Measurements from ENCODE around the gene REXO5. TPM values are rescaled to one million over a fixed set of nuclear protein-coding genes. Genes with fewer than 3 reads are reported as not detected.

REXO5 gene
- total RNA-seq, 1 experiment from 2014 or later, result 9.1 TPM

- DNase-seq (ENCODE audit: low spot score), result no peak
- Histone ChIP-seq H3K27ac (ENCODE audit: low read depth, low read length, poor library complexity, severe bottlenecking) (no peak overlapping the region), H3K36me3 (ENCODE audit: insufficient read depth, low read length, poor library complexity, severe bottlenecking) (peaks cover 2% of the 10 kb centered on the region), H3K27me3 (replicated peaks; ENCODE audit: insufficient read depth, low read depth, low read length, poor library complexity) (no peaks in the 10 kb centered on the region), H3K9me3 (ENCODE audit: low read depth, low read length, poor library complexity, severe bottlenecking) (no peaks in the 10 kb centered on the region), H3K4me3 (ENCODE audit: low read depth, low read length, poor library complexity, severe bottlenecking) (no peak overlapping the region), H3K4me1 (ENCODE audit: insufficient read depth, low read length, poor library complexity, severe bottlenecking) (no peaks in the 10 kb centered on the region)
- ChIA-PET CTCF (no interaction called here), POLR2A (ENCODE audit: low non-redundant PET) (no interaction called here)
- BruUV-seq (replicated peaks), result no TSS peak
- TF ChIP-seq CTCF (conservative IDR thresholded peaks at IDR 0.05; ENCODE audit: low read depth, low read length), result no peak
- TF ChIP-seq EZH2 (IDR thresholded peaks at IDR 0.05; ENCODE audit: borderline replicate concordance, low read depth, low read length, poor library complexity, severe bottlenecking), result no peak
- intact Hi-C loops (cut with micrococcal nuclease; ENCODE audit: unreplicated experiment), result loop anchor here (5.0 to 10.0 kb wide), 3 partner anchors 90 to 292 kb away; no protein-coding TSS in a partner anchor
These were observed 48.6 kb downstream of the REXO5 start for GRCh38 chr16:20854963-20855362.

DNA sequence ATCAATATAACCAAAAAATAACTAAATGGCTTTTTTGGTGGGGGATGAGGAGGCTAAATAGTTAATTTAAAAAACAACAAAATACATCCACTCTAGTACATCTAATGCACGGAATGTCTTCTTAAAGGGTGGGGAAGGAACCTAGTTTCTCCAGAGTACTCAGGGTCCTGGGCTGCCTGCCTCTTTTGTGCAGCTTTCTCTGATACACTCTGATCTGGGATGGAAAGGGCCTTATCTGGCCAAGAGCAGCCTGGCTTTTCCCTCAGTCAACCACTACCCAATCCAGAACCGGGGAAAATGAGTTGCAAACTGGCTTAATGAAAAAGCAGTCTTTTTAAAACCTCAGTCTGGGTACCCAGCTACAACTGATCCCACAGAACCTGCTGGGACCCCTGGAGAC lies 51.0 kb downstream of the REXO5 start:
- DNase-seq (ENCODE audit: low spot score), result no peak
- H3K4me1 ChIP-seq (ENCODE audit: insufficient read depth, low read length, poor library complexity, severe bottlenecking), result no peaks in the 10 kb centered on the region
- ChIA-PET POLR2A (ENCODE audit: low non-redundant PET) (no interaction called here), CTCF (no interaction called here)
- no peaks in the 10 kb centered on the region for H3K9me3 ChIP-seq (ENCODE audit: low read depth, low read length, poor library complexity, severe bottlenecking)
- intact Hi-C loops (cut with micrococcal nuclease; ENCODE audit: unreplicated experiment), result loop anchor here (10.0 kb wide), 1 partner anchor 88 kb away; no protein-coding TSS in a partner anchor
- peaks cover 6% of the 10 kb centered on the region for H3K36me3 ChIP-seq (ENCODE audit: insufficient read depth, low read length, poor library complexity, severe bottlenecking)
- BruUV-seq (replicated peaks), result no TSS peak
- no peak for TF ChIP-seq CTCF (conservative IDR thresholded peaks at IDR 0.05; ENCODE audit: low read depth, low read length)
- TF ChIP-seq EZH2 (IDR thresholded peaks at IDR 0.05; ENCODE audit: borderline replicate concordance, low read depth, low read length, poor library complexity, severe bottlenecking), result no peak
- no peak overlapping the region for H3K4me3 ChIP-seq (ENCODE audit: low read depth, low read length, poor library complexity, severe bottlenecking)
- H3K27me3 ChIP-seq (replicated peaks; ENCODE audit: insufficient read depth, low read depth, low read length, poor library complexity), result no peaks in the 10 kb centered on the region
- H3K27ac ChIP-seq (ENCODE audit: low read depth, low read length, poor library complexity, severe bottlenecking), result no peak overlapping the region

DNA sequence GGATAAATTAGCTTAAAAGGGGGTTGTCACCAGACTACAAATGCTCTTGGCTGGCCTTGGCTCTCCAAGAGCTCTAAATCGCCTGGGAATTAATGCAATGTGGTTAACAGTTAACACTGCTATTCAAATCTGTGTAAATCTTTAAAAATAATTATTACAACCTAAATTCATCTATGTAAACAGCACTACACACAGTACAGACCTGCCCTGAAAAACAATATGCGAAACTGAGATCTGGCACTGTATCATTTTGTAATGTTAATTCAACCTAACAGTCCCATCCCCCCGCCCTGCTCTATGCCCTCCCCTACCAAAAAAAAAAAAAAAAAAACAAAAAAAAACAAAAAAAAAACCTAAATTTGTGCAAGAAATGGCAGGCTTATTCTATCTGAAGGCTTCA lies 52.9 kb downstream of the REXO5 start:
- H3K27me3 ChIP-seq (replicated peaks; ENCODE audit: insufficient read depth, low read depth, low read length, poor library complexity), result no peaks in the 10 kb centered on the region
- no peak for DNase-seq (ENCODE audit: low spot score)
- no TSS peak for BruUV-seq (replicated peaks)
- no peak overlapping the region for H3K27ac ChIP-seq (ENCODE audit: low read depth, low read length, poor library complexity, severe bottlenecking)
- intact Hi-C loops (cut with micrococcal nuclease; ENCODE audit: unreplicated experiment), result loop anchor here (10.0 kb wide), 1 partner anchor 86 kb away; no protein-coding TSS in a partner anchor
- CTCF ChIA-PET, result no interaction called here
- POLR2A ChIA-PET (ENCODE audit: low non-redundant PET), result no interaction called here
- TF ChIP-seq CTCF (conservative IDR thresholded peaks at IDR 0.05; ENCODE audit: low read depth, low read length) (no peak), EZH2 (IDR thresholded peaks at IDR 0.05; ENCODE audit: borderline replicate concordance, low read depth, low read length, poor library complexity, severe bottlenecking) (no peak)
- peaks cover 6% of the 10 kb centered on the region for H3K36me3 ChIP-seq (ENCODE audit: insufficient read depth, low read length, poor library complexity, severe bottlenecking)
- no peaks in the 10 kb centered on the region for H3K9me3 ChIP-seq (ENCODE audit: low read depth, low read length, poor library complexity, severe bottlenecking)
- H3K4me1 ChIP-seq (ENCODE audit: insufficient read depth, low read length, poor library complexity, severe bottlenecking), result no peaks in the 10 kb centered on the region
- H3K4me3 ChIP-seq (ENCODE audit: low read depth, low read length, poor library complexity, severe bottlenecking), result no peak overlapping the region
